Activated naive CD4-positive, alpha-beta T cell (primary cell): Measurements from ENCODE around the gene COX4I2.

Source experiments
- DNase-seq, 4 experiments: peaks; one replicate each; lab custom pipeline; 2025; lab: John Stamatoyannopoulos, UW

Gene COX4I2

GRCh38 chr20:31677553-31678260, 40.0 kb downstream of the COX4I2 start:
- DNase-seq, result no peak

GRCh38 chr20:31678389-31679356, 41.0 kb downstream of the COX4I2 start:
- DNase-seq, result no peak

- no peak for DNase-seq
Observed at GRCh38 chr20:31679357-31680285, 41.9 kb downstream of the COX4I2 start.

GRCh38 chr20:31680286-31681127, 42.8 kb downstream of the COX4I2 start:
- DNase-seq, result no peak

DNA sequence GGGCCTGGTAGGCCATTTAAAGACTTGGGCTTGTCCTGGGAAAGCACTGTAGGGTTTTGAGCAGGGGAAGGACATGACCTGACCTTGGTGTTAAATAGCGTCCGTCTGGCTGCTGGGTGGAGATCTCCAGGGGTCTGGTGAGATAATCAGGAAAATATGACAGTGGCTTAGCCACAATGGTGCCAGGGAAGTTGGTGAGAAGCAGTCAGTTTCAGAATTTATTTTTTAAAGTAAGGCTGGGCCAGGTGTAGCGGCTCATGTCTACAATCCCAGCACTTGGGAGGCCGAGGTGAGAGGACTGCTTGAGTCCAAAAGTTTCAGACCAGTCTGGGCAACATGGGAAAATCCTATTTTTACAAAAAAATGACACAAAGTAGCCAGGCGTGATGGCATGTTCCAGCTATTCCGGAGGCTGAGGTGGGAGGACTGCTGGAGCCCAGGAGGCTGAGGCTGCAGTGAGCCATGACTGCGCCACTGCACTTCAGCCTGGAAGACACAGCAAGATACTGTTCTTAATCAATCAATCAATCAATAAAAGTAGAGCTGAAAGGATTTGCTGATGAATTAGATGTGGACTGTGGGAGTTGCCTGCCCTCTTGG, 43.5 kb downstream of the COX4I2 start:
- DNase-seq, result no peak

GRCh38 chr20:31681769-31682168, 44.1 kb downstream of the COX4I2 start:
- DNase-seq, result no peak

DNA sequence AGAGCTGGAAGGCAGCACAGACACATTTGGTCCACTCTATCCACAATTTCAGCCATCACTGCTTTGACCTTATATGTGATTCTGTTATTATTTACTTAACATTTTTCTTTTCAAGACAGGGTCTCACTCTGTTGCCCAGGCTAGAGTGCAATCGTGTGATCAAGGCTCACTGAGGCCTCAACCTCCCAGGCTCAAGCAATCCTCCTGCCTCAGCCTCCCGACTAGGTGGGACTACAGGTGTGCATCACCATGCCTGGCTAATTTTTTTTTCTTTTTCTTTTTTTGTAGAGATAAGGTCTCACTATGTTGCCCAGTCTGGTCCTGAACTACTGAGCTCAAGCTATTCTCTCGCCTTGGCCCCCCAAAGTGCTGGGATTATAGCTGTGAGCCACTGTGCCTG, 44.6 kb downstream of the COX4I2 start:
- DNase-seq, result no peak

DNA sequence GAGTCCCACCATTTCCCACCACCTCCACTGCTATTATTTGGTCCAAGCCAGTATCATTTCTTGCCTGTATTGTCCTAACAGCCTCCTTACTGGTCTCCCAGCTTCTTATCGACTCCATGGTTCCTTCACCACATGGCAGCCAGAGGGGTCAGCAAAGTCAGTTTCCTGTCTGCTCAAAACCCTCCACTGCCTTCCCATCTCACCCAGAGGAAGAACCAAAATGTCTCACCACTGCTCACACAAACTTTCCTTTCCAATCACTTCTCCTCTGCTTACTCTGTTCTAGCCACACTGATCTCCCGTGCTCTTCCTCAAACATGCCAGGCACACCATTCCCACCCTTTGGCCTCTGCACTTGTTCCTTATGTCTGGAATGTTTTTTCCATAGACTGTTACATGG, 45.2 kb downstream of the COX4I2 start:
- DNase-seq, result no peak

DNA sequence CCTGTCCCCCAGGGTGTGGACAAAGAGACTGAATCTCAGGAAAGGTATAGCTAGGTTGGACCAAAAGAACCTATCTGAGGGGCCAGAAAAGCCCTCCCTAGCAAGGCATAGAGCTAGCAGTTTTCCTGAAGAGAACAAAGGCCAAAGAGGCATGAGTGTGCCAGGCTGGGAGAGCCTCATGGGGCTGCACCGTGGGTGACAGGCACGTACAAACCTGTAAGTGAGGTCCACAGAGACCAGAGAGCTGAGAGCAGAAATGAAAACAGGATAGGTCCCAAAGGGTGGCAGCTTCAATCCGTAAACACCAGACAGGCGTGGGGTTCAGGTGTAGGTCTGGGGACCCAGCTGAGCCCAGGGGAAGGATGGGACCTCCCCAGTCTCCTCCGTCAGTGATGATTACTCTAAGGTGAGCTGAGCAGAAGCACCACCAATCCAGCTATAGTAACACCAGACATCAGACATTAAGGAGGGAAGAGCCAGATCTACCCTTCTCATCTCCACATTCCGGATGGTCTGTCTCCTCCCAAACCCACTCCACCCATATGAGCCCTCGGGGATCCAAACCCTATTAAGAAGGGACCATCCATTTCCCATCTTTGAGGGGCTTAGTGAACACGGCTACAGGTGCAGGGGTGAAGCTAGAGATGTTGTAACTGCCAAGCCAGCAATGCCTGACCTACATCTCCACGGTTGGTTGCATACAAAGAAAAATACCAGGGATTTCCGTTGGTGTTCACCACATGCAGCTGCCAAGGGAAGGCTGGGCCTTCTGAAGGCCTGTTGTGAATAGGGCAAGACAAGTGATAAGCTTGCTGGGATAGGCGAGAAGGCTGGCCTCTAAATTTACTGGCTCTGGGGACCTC, 46.7 kb downstream of the COX4I2 start:
- no peak for DNase-seq

DNA sequence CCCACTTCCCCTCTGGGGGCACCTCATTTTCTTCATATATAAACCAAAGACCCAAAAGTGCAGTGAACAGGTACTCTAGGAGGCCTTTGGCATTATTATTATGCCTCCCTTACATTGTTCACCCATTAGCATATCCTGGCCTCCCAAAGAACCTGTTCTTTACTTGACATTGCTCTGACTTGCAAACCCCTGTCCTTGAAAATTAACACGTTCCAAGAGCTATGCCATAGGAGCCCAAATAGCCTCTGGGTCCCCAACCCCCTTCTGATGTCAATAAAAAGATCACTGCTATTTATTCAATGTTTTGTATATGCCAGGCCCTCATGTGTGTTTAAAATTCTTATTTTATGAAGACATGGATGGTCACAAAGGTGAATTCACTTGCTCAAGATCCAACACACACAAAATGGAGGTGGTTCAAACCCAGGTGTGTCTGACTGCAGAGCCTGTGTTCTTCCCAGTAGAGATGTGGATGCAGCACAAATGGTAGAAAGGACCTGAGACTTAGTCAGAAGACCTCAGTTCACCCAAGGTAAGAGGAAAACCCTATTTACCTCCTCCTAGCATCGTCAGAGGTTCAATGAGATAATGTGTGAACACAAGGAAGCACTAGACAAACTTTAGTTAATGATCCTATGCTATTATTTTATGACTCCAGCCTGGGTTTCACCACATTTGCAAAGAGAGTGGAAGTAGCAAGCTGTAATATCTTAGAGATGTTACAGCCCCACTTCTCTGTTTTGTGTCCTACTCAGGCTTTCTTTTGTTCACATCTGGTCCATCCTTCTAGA, 48.3 kb downstream of the COX4I2 start:
- DNase-seq, result no peak

GRCh38 chr20:31687777-31688176, 50.1 kb downstream of the COX4I2 start:
- DNase-seq, result no peak

DNA sequence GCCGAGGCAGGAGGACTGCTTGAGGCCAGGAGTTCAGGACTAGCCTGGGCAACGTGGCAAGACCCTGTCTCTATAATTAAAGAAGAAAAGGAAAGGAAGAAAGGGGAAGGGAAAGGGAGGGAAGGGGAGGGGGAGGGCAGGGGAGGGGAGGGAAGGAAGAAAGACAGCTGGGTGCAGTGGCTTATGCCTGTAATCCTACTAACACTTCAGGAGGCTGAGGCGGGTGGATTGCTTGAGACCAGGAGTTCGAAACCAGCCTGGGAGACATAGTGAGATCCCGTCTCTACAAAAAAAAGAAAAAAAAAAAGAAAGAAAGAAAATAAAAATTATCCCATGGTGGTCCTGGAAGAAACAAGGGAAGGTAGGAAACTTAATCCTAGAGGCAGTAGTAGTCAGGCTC, 51.4 kb downstream of the COX4I2 start:
- no peak for DNase-seq

DNA sequence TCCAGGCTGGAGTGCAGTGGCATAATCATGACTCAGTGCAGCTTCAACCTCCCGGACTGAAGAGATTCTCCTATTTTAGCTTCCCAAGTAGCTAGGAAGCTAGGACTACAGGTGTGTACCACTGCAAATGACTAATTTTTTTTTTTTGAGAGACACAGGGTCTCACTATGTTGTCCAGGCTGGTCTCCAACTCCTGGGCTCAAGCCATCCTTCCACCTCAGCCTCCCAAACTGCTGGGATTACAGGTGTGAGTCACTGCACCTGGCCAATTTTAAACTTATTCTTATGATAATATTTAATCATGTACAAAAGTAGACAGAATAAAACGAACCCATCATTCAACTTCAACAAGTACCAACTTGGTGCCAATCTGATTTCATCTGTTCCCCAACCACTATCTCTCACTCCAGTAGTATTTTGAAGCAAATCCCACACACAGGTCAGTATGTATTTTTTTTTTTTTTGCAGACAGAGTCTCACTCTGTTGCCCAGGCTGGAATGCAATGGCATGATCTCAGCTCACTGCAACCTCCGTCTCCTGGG, 52.5 kb downstream of the COX4I2 start:
- no peak for DNase-seq

GRCh38 chr20:31691646-31692275, 54.0 kb downstream of the COX4I2 start:
- DNase-seq, result no peak

DNA sequence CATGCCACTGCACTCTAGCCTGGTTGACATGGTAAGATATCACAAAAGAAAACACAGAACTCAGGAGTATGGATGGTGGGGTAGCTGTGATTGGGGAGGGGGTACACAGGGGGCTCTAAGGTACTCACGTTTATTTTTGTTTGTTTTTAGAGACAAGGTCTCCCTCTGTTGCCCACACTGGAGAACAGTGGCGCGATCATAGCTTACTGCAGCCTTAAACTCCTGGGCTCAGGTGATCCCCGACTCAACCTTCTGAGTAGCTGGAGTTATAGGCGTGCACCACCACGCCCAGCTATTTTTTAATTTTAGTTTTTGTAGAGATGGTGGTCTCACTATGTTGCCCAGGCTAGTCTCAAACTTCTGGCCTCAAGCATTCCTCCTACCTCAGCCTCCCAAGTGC, 55.7 kb downstream of the COX4I2 start:
- DNase-seq, result no peak

DNA sequence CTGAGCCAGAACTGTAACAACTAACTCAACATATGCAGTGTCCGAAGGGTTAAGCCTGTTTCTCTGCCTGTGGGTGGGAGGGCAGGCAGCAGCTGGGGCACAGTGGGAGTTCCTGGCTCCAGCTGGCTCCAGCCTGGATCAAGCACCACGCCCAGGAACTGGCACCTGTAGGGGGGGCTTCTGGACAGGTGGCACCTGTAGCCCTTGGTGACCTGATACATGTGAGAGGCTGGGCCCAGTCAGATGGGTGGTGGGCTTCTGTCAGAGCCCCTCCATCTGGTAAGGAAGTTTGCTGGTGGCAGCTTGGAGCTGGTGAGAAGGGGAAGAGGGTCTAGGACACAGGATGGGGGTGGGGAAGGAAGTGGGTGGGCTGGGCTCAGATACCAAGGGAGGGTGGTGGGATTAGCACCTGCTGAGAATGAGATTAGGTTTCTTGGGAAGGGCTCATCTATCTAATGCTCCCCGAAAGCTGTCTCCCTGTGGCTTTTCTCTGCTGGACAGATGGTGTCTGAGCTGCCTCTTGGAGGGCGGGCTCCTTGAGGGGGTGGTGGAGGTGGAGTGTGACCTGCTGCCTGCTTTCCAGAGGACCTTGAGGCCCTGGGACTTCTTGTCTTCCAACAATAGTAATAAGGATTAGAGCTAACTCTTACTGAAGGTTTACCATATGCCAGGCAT, 56.4 kb downstream of the COX4I2 start:
- no peak for DNase-seq
